NCI-H524 treated with DMSO at 0.1 percent for 48 hours (cell line): ENCODE data around the gene PIK3IP1.
"Not testable (repeated sequence)": the region's sequence is repeated elsewhere in the genome, so short reads cannot be mapped to it uniquely, and the experiment has no call there.

ENCODE experiments used
- DNase-seq: peaks from one replicate; lab custom pipeline; 2025; lab: John Stamatoyannopoulos, UW

The PIK3IP1 gene

DNA sequence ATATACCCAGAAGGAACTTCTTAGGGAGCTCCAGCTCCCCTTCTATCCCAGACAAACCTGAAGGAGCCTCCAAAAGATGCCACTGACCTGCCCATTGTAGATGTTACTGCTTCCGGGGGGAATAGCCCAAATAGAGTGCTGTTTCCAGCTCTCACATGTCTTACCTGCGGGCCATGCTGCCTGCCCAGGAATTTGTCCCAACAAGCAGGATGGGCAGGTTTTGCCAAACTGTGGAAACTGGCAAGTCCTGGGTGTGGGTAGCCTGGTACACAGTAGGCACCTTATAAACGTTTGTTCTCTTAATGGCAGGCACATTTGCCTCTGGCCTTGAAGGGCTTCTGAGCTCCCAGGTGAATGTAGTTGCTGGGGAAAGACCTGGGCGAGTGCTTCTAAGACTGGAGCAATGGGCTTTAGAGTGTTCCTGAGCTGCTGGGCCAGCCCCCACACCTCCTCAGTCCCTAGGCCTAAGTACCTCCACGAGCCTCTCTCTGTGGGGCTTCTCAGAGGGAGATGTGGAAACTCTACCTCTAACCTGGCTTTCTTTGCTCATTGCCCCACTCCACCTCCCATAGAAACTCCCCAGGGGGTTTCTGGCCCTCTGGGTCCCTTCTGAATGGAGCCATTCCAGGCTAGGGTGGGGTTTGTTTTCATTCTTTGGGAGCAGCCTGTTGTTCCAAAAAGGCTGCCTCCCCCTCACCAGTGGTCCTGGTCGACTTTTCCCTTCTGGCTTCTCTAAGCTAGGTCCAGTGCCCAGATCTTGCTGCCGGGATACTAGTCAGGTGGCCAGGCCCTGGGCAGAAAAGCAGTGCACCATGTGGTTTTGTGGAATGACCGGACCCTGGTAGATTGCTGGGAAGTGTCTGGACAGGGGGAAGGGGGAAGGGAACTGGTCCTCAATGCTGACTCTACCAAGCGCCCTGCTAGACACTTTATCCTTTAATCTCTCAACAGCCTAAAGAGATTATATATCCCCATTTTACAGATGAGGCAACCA, 43.0 kb downstream of the PIK3IP1 start:
- no peak for DNase-seq

DNA sequence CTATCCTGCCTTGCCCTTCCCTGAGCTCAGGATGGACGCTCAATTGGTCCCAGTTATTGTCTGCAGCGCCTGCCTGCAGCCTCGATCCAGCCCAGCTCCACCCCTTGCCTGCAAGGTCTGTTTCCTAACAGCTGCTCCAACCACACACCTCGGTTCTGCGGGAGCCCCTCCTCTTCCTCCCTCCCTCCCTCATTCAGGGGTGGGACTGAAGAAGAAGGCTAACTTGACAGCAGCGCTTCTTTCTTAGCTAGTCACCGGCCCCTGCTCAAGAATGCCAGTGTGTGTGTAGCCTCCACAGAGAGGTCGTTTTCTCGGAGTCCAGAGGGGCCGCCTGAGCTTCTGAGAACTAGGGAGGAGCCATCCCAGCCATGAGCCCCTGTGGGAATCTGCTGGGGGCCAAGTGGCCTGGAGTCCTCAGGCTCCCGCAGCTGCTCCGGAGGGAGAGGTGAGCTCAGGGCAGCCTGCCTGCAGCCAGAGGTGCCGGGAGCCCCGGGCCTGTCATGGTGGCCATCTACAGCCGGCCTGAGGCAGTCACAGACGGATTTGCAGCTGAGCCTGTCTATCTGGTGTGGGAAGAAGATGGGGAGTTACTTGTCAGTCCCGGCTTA, 44.0 kb downstream of the PIK3IP1 start:
- DNase-seq, result peak; percentile 46

DNA sequence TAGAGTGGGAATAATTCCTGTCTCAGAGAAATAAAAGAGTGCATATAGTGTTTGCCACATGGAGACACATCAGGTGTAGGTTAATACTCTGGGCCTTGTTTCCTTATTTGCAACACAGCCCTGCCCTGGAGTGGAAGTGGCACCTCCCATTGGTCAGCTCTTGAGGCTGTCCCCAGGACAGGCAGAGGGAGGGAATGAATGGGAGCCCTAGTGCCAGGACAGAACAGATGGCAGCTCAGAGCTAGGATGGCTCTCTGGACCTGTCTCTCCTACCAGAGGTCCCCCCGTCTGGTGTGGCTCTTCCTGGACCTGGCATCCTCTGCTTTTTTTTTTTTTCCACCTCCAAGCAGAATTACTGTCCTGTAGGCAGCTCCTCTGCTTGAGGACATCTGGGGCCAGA, 44.6 kb downstream of the PIK3IP1 start:
- peak; percentile 28 for DNase-seq

DNA sequence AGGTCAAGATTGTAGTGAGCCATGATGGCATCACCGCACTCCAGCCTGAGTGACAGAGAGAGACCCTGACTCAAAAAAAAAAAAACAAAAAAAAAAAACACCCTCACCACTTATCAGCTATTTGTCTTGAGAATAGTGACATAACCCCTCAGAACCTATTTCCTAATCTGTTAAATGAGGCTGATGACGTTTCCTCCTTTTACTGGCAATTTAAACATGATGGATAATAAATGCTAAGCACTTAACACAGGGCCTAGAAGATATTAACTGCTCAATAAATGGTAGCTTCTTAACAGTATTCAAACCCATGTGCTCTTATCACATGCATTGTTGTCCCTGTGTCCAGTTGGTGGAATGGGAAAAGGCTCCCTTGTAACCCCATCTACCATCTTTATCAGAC, 45.6 kb downstream of the PIK3IP1 start:
- no peak for DNase-seq

DNA sequence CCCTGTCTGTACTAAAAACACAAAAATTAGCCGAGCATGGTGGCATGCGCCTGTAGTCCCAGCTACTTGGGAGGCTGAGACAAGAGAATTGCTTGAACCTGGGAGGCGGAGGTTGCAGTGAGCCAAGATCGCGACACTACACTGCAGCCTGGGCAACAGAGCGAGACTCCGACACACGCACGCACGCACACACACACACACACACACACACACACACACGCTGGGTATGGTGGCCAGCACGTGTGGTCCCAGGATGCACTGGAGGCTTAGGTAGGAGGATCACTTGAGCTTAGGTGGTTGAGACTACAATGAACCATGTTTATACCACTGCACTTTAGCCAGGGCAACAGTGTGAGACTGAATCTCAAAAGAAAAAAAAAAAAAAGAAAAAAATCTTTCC, 46.3 kb downstream of the PIK3IP1 start:
- DNase-seq, result not testable (repeated sequence)

DNA sequence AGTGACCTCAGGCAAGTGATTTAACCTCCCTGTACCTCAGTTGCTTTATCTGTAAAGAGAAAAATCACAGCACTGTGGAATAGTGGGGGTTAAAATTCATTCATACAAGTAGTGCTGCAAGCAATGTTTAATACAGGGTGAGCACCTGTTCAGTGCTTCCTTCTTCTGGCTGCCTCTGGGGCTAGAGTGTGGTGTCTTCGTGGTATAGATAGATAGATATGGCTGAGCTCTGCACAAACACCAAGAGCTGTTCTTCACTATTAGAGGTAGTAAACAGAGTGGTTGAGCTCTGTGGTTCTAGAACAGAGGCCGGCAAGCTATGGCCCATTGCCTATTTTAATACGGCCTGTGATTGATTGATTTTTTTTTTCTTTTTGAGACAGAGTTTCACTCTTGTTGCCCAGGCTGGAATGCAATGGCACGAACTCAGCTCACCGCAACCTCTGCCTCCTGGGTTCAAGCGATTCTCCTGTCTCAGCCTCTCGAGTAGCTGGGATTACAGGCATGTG, 47.3 kb downstream of the PIK3IP1 start:
- no peak for DNase-seq

DNA sequence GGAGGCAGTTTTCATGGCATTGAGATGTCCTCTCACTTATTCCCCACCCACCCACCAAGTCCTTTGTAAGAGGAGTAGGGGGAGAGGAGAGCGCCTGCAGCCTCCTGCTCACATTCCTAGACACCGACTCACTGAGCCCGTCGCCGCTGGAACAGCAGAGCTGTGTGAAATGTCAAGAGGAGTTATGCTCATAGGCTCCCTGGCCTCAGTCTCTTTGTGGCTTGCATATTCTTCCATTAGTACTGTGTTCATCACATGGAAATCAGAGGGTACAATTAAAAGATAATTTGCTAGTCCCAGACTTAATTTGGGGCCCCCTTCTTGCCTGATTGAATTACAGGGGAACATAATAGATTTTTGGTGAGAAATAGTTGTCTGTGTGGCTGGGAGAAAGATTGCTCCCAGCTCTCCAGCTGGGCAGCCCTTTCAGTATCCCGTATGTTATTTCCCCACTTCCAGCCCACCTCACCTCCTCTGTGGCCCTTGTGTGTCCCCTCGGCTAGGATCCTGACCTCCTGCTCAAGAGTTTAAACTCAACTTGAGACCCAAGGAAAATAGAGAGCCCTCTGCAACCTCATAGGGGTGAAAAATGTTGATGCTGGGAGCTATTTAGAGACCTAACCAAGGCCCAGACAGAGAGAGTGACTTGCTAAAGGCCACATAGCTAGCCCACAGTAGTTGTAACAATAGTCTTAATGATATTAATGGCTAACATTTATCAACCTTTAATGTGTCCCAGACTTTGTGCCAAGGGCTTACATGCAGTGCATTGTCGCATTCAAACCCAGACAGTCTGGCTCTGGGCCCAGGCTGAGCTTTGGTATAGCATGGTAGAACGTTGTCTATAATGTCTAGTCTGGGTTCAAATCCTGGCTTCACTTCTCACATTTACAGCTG, 48.0 kb downstream of the PIK3IP1 start:
- no peak for DNase-seq

DNA sequence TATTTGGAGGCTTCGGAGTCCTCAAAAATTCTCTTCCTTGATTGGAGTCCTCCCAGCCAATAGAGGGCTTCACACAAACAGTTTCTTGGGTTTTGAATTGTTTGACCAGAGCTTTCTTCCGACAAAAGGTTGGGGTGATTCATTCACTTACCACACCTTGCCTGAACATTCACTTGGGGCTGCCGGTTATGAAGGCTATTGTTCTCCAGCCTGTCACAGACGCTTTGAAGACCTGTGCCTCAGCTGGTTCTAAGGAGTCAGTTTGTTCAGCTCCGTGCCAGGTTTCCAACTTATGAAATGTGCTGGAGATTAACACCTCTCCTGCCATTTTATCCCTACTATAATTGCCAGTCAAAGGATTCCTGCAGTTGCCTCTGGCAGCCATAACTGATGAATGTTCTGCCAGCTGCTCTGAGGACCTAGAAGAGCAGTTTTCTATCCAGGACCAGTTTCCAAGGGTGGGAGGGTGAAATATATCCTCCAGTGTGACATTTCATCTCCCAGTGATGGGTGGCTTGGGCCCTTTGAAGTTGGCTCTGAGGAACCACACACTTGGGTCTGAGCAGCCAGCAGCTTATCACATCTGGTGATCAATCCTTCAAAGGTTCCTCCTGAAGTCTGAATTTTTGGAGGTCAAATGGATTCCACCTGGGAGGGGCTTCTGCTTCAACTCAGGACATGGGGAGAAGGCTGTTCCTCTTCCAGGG, 48.8 kb downstream of the PIK3IP1 start:
- DNase-seq, result no peak

DNA sequence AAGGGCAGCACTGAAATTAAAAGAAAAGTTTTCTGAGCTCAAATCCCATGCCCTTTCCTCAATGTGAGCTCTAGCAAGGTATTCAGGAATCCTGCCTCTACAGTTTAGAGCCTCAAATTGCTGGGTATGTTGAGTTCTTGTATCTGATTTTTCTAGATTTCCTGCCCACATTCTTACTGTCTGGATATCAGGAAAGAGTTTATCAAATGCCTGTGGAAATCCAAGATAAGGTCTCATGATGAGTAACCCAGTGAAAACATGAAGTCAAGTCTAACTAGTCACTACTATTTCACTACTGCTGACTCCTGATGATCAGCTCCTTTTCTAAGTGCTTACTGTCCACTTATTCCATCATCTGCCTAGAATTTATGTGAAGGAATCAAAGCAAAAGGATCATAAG, 50.4 kb downstream of the PIK3IP1 start:
- DNase-seq, result no peak

DNA sequence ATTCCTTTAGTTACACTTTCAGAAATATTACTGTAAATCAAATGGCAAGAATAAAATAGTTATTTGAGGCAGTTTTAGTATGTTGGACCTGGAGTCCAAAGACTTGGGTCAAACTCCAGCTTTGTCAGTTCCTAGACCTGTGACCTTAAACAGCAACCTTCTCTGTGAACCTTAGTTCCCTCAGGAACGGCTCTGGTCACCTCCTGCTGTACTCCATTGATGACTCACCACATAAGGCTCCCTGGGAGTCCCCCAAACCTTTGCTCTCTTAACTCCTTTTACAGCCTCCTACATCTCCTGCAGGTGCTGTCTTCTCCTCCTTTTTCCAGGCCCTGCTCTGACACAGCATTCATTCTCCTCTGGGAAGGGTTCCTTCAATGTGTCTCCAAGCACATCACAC, 51.1 kb downstream of the PIK3IP1 start:
- no peak for DNase-seq

DNA sequence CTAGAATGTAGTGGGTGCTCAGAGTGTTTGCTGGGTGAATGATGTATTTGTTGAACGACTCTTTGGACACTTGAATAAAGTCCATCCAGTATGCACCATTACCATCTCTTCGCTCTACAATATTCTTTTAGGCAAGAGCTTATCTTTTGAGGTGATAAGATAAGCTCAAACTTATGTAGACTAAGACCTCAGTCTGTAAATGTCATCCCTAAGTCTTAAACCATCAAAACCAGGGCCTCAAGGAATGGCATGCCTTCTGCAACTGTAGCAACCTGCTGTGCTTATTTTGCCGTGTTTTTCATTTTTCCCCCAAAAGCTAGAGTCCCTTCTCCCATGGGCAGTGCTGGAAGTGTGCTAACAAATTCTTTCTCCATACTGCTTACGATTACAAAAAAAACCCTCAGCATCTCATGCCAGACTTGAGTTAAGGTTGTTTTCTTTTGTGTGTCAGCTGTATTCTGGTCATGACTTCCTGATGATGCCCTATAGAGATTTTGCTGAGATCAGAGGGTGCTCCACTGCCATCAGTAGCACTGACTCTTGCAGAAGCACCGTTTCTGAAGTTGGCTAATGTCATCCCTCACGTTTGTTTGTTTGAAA, 52.4 kb downstream of the PIK3IP1 start:
- DNase-seq, result no peak

DNA sequence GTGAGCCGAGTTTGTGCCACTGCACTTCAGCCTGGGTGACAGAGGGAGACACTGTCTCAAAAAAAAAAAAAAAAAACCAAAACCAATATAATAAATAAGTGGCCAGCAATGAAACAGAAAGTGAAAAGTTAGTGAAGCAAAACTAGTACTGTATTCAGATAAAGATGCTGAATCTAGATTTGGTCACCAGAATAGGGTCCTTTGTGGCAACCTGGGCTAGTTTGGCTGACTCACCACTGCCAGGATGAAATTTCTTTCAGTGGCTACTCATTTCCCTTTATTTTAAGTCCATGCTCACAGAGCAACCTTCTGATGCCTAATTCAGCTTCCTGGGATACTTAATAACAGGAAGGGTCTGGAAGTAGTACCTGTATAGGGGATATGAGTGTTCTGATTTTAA, 54.2 kb downstream of the PIK3IP1 start:
- DNase-seq, result no peak

DNA sequence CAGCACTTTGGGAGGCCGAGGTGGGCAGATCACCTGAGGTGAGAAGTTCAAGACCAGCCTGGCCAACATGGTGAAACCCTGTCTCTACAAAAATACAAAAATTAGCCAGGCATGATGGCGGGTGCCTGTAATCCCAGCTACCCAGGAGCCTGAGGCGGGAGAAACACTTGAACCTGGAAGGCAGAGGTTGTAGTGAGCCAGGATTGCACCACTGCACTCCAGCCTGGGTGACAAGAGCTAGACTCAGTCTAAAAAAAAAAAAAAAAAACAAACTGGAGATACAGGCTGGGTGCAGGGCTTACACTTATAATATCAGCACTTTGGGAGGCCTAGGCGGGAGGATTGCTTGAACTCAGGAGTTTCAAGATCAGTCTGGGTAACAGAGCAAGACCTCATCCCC, 56.2 kb downstream of the PIK3IP1 start:
- not testable (repeated sequence) for DNase-seq

DNA sequence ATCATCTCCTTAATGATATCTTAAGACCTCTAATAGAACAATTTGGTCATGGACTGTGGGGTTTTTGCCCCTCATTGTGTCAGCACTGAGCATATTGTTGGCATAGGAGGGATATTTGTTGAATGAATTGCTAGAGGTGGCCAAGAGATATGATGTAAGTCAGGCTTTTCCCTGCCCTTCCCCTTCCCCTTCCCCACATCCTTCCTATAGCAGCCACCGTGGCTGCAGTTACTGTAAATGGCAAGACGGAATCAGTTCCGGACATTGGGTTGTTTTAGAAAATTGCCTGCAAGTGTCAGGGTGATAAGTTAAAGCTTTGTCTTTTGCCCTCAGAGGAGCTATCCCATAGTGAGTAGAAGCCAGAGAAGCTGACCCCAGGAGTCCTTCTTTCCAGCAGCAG, 57.2 kb downstream of the PIK3IP1 start:
- DNase-seq, result no peak

DNA sequence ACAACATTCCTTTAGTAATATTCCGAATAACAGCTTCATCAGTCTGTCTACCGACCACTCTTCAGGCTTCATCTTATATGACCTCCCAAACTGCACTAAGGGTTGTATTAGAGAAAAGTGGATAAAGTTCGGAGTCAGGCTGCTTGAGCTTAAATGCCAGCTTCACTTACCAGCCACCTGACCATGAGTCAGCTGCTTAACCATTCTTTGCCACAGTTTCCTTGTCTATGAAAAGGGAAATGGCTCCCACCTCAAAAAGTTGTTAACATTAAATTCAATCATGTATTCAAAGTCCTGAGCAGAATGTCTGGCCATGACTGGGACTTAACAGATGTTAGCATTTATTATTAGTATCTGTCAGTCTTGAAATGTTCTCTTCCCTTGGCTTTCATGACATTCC, 59.3 kb downstream of the PIK3IP1 start:
- no peak for DNase-seq
